CD4-positive, alpha-beta T cell (primary cell): ENCODE measurements around the gene MBOAT1. TPM values are rescaled to one million over a fixed set of nuclear protein-coding genes. Genes with fewer than 3 reads are reported as not detected.

ENCODE experiments used
- ATAC-seq: fragments of 200-7000 bp; cut with Tn5 transposase; one replicate; pipeline ENCODE4 v1.10.0; 2022; ENCODE audit warnings: mild to moderate bottlenecking; ENCODE audit not compliant: poor library complexity
- CTCF ChIA-PET: fragments of 350-600 bp; sonication (Branson Sonifier 250); formaldehyde crosslinking; loops from one replicate; lab custom pipeline; 2021; ENCODE audit warnings: antibody characterized with exemption, inconsistent platforms; lab: Charles Lee
- POLR2A ChIA-PET: fragments of 350-600 bp; sonication (Branson Sonifier 250); formaldehyde crosslinking; loops from one replicate; lab custom pipeline; 2021; ENCODE audit warnings: antibody characterized with exemption, inconsistent platforms; lab: Charles Lee
- DNase-seq, 14 experiments: peaks; one replicate each; pipeline ENCODE4 v3.0.0-alpha.2; 2013 to 2020; ENCODE audit warnings: mixed read lengths in 2 of 14
- H3K27ac ChIP-seq, 2 donors: one replicate each; pipeline versions ENCODE4 v1.5.1 to v1.7.0; 2013; ENCODE audit warnings: low read length in 2 of 2, low read depth in 1 of 2, mild to moderate bottlenecking in 1 of 2
- H3K27me3 ChIP-seq, 2 experiments: 1 replicate in 1 of 2; 2 replicates in 1 of 2; pipeline versions ENCODE4 v1.6.1 to v1.7.0; 2013; ENCODE audit warnings: low read length in 2 of 2, control low read depth in 1 of 2, mild to moderate bottlenecking in 1 of 2, moderate library complexity in 1 of 2; ENCODE audit not compliant: insufficient read depth in 2 of 2, control insufficient read depth in 1 of 2
- H3K36me3 ChIP-seq: one replicate; pipeline ENCODE4 v1.6.1; 2013; ENCODE audit warnings: low read length, control low read depth; ENCODE audit not compliant: insufficient read depth
- H3K4me1 ChIP-seq: one replicate; pipeline ENCODE4 v1.6.1; 2013; ENCODE audit warnings: low read length, control low read depth; ENCODE audit not compliant: insufficient read depth
- H3K4me3 ChIP-seq: one replicate; pipeline ENCODE4 v1.5.1; 2013; ENCODE audit warnings: mild to moderate bottlenecking, low read length, moderate library complexity
- H3K9me3 ChIP-seq, 2 experiments: 1 replicate in 1 of 2; 2 replicates in 1 of 2; pipeline versions ENCODE4 v1.6.1 to v1.7.0; 2013; ENCODE audit warnings: low read length in 2 of 2, mild to moderate bottlenecking in 2 of 2, control low read depth in 1 of 2, moderate library complexity in 1 of 2; ENCODE audit not compliant: control insufficient read depth in 1 of 2, insufficient read depth in 1 of 2
- H3K27ac Mint-ChIP-seq: one replicate; pipeline ENCODE4 v1.8.0; 2020; ENCODE audit warnings: mixed read lengths
- H3K27me3 Mint-ChIP-seq: one replicate; pipeline ENCODE4 v1.8.0; 2021; ENCODE audit warnings: mixed read lengths
- H3K36me3 Mint-ChIP-seq: one replicate; pipeline ENCODE4 v1.8.0; 2021; ENCODE audit warnings: low read depth, mixed read lengths
- H3K4me1 Mint-ChIP-seq: one replicate; pipeline ENCODE4 v1.8.0; 2021; ENCODE audit warnings: low read depth, mixed read lengths
- H3K4me3 Mint-ChIP-seq: one replicate; pipeline ENCODE4 v1.8.0; 2020; ENCODE audit warnings: mild to moderate bottlenecking, mixed read lengths
- H3K9me3 Mint-ChIP-seq: one replicate; pipeline ENCODE4 v1.8.0; 2020; ENCODE audit warnings: mixed read lengths
- intact Hi-C, 2 experiments: fragments of 100-400 bp; cut with DNase I in 1 of 2; cut with micrococcal nuclease in 1 of 2; formaldehyde crosslinking; loops; one replicate each; pipeline versions ENCODE4 v1.15.1 to v1.9.0; 2023 to 2025; cut with DNase I, micrococcal nuclease
- total RNA-seq, 174 experiments: library from RNA in 2 of 174; stranded (reverse) in 2 of 174; gene quantifications; one replicate each; pipeline ENCODE4 v1.2.3 and lab custom pipeline; 2021 to 2026
- TF ChIP-seq, protein P1 (sequence below): fragments of 200-600 bp; IDR thresholded peaks from one replicate; pipeline ENCODE4 v1.8.0; 2022; ENCODE audit warnings: antibody characterized with exemption, mild to moderate bottlenecking

MBOAT1 gene
- total RNA-seq, 2 experiments from 2014 or later: 17.2 to 18.5 TPM

DNA sequence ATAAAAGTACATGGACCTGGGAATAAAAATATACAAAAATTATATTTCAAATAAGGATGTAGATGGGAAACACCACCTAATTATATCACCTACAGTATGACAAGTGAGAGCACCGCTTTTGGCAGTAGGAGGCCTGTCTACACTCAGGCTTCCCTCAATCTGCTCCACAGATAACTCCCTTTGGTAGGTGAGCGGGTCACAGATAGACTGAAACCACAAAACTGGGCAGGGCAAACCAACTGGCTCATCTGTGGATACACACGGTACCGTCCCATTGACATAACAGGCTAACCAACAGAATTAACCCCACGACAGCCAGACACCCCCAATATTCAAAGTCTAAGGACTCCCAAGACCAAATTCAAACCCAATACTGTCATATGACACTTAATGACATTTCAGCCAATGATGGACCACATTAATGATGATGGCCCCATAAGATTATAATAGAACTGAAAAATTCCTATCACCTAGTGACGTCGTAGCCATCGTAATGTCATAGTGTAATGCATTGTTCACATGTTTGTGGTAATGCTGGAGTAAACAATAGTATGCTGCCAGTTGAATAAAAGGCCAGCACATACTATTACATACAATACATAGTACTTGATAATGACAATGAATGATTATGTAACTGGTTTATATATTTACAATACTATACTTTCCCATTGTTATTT, 109.7 kb downstream of the MBOAT1 start:
- intact Hi-C loops: no loop called here
- Mint-ChIP-seq H3K27me3 (no peaks in the 10 kb centered on the region), H3K27ac (no peak overlapping the region), H3K9me3 (no peaks in the 10 kb centered on the region), H3K4me1 (no peaks in the 10 kb centered on the region), H3K36me3 (peaks cover 45% of the 10 kb centered on the region), H3K4me3 (no peak overlapping the region)
- Histone ChIP-seq H3K4me3 (no peak overlapping the region), H3K27ac (no peak overlapping the region), H3K9me3 (no peaks in the 10 kb centered on the region), H3K4me1 (no peaks in the 10 kb centered on the region), H3K36me3 (peaks cover 18% of the 10 kb centered on the region), H3K27me3 (no peaks in the 10 kb centered on the region)
- ATAC-seq (no peak), DNase-seq (no peak)
- CTCF ChIA-PET: no interaction called here
- POLR2A ChIA-PET: no interaction called here
- TF ChIP-seq, protein P1, sequence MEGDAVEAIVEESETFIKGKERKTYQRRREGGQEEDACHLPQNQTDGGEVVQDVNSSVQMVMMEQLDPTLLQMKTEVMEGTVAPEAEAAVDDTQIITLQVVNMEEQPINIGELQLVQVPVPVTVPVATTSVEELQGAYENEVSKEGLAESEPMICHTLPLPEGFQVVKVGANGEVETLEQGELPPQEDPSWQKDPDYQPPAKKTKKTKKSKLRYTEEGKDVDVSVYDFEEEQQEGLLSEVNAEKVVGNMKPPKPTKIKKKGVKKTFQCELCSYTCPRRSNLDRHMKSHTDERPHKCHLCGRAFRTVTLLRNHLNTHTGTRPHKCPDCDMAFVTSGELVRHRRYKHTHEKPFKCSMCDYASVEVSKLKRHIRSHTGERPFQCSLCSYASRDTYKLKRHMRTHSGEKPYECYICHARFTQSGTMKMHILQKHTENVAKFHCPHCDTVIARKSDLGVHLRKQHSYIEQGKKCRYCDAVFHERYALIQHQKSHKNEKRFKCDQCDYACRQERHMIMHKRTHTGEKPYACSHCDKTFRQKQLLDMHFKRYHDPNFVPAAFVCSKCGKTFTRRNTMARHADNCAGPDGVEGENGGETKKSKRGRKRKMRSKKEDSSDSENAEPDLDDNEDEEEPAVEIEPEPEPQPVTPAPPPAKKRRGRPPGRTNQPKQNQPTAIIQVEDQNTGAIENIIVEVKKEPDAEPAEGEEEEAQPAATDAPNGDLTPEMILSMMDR: no peak

DNA sequence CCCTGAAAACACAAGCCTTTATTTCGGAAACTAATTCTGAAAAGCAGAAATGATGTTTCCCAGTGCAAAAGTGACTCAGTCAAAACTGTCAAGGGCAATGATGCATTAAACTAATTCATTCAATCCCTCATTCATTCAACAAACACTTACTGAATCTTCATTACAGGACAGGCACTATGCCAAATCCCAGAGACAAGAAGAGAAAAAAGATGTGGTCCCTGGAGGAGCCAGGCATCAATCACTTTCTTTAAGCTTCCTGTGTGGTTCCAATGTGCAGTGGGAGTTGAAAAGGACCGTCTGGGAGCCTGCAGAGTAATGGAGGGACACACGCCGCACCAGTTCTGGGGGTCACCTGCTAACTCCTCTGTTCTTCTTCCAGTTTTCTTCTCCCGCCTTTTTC, 113.1 kb downstream of the MBOAT1 start:
- H3K9me3 ChIP-seq: no peaks in the 10 kb centered on the region
- TF ChIP-seq, protein P1: no peak
- ChIA-PET CTCF (no interaction called here), POLR2A (no interaction called here)
- peaks cover 9% of the 10 kb centered on the region for H3K36me3 ChIP-seq
- peaks cover 31% of the 10 kb centered on the region for H3K36me3 Mint-ChIP-seq
- no peak overlapping the region for H3K4me3 ChIP-seq
- no peaks in the 10 kb centered on the region for H3K27me3 Mint-ChIP-seq
- no peaks in the 10 kb centered on the region for H3K27me3 ChIP-seq
- intact Hi-C loops: no loop called here
- no peaks in the 10 kb centered on the region for H3K9me3 Mint-ChIP-seq
- no peak overlapping the region for H3K4me3 Mint-ChIP-seq
- DNase-seq (no peak), ATAC-seq (no peak)
- H3K4me1 Mint-ChIP-seq: no peaks in the 10 kb centered on the region
- H3K27ac Mint-ChIP-seq: no peak overlapping the region
- no peaks in the 10 kb centered on the region for H3K4me1 ChIP-seq
- no peak overlapping the region for H3K27ac ChIP-seq

DNA sequence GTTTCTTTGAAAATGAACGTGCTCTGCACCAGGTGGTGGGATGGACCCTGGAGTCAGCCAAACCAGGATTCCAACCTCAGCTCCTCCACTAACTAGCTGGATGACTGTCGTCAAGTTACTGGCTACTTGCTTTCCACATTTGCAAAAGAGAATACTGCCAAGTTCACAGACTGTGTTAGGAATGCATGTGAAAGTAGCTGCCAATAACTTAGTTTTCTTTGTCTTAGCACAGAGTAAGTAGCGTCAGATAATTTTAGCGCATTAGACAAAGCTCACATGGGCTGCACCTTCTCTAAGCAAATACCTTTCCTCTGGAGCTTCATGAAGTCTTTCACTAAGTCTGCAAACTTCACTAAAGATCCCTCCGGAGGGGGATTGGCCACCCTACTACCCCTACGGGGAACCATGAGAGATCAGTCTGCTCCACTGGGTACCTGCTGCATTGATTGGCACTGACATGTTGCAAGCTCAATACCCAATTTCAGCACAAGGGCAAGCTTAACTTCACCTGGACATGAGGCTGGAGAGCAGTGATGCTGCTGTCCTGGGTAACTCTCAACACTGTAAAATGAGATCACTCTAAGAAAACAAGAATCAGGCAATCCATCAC, 113.9 kb downstream of the MBOAT1 start:
- no peaks in the 10 kb centered on the region for H3K27me3 Mint-ChIP-seq
- CTCF ChIA-PET: no interaction called here
- POLR2A ChIA-PET: no interaction called here
- Histone ChIP-seq H3K27me3 (no peaks in the 10 kb centered on the region), H3K4me1 (no peaks in the 10 kb centered on the region), H3K4me3 (no peak overlapping the region), H3K27ac (no peak overlapping the region), H3K36me3 (peaks cover 9% of the 10 kb centered on the region), H3K9me3 (no peaks in the 10 kb centered on the region)
- H3K36me3 Mint-ChIP-seq: peaks cover 26% of the 10 kb centered on the region
- no peaks in the 10 kb centered on the region for H3K9me3 Mint-ChIP-seq
- no peak overlapping the region for H3K27ac Mint-ChIP-seq
- TF ChIP-seq, protein P1: no peak
- H3K4me3 Mint-ChIP-seq: no peak overlapping the region
- H3K4me1 Mint-ChIP-seq: no peaks in the 10 kb centered on the region
- DNase-seq (no peak), ATAC-seq (no peak)
- intact Hi-C loops: no loop called here
